ENCODE results near the gene DPYSL3.

DNA sequence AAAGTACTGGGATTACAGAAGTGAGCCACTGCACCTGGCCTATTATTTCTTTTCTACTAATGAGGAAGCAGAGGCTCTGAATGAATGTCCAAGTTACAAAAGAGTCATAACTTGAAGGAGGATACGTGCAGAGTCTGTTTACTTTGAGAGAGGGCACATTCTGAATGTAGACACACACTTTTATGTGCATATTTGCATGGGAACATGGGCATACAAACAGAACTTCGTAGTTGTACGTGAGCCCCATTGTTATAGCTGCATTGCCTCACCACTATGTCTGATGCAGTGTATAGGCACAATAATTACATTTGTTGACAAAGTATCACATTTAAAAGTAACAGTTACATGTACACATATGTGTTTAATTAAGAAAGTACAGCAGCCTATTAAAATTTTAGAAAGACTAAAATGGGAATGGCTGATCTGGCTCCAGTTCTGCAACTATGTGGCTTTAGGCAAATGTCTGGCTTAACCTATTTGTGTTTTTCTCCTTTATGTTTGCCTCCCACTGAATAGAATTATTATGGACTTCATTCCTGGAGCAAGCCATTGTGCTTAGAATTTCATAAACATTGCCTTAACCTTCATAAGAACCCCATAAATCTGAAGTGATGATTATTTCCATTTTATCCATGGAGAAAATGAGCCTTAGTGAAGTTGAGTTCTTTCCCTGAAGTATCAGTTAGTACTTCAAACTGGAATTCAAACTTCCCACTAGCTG is 3.0 kb upstream of the DPYSL3 start:
- TF ChIP-seq EZH2phosphoT487 (IDR thresholded peaks at IDR 0.05; ENCODE audit: borderline replicate concordance, low read length): no peak
- TF ChIP-seq, protein P1, sequence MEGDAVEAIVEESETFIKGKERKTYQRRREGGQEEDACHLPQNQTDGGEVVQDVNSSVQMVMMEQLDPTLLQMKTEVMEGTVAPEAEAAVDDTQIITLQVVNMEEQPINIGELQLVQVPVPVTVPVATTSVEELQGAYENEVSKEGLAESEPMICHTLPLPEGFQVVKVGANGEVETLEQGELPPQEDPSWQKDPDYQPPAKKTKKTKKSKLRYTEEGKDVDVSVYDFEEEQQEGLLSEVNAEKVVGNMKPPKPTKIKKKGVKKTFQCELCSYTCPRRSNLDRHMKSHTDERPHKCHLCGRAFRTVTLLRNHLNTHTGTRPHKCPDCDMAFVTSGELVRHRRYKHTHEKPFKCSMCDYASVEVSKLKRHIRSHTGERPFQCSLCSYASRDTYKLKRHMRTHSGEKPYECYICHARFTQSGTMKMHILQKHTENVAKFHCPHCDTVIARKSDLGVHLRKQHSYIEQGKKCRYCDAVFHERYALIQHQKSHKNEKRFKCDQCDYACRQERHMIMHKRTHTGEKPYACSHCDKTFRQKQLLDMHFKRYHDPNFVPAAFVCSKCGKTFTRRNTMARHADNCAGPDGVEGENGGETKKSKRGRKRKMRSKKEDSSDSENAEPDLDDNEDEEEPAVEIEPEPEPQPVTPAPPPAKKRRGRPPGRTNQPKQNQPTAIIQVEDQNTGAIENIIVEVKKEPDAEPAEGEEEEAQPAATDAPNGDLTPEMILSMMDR (IDR thresholded peaks at IDR 0.05; ENCODE audit: low read depth, low read length, poor library complexity, severe bottlenecking): no peak

Measured in DOHH2 (cell line).